Hepatocyte (in vitro differentiated cells): ENCODE measurements around the gene SOX3. TPM values are rescaled to one million over a fixed set of nuclear protein-coding genes. Genes with fewer than 3 reads are reported as not detected.

ENCODE experiments used
- DNase-seq: peaks from one replicate; pipeline ENCODE4 v3.0.0-alpha.2; 2016; ENCODE audit warnings: low spot score
- H2AFZ ChIP-seq: fragments of 200-600 bp; sonication (generic); 2 replicates; pipeline ENCODE4 v1.6.0; 2016; ENCODE audit warnings: antibody characterized with exemption, mild to moderate bottlenecking
- H3K27ac ChIP-seq: fragments of 200-600 bp; sonication (generic); 2 replicates; pipeline ENCODE4 v1.5.1; 2016; ENCODE audit warnings: mild to moderate bottlenecking
- H3K27me3 ChIP-seq: fragments of 200-600 bp; sonication (generic); 2 replicates; pipeline ENCODE4 v1.6.1; 2016
- H3K36me3 ChIP-seq: fragments of 200-600 bp; sonication (generic); replicated peaks from 2 replicates; pipeline ENCODE4 v1.5.1; 2016; ENCODE audit warnings: low read depth; ENCODE audit not compliant: insufficient read depth
- H3K4me1 ChIP-seq: fragments of 200-600 bp; sonication (generic); 2 replicates; pipeline ENCODE4 v1.5.1; 2016; ENCODE audit warnings: mild to moderate bottlenecking, moderate library complexity; ENCODE audit not compliant: insufficient read depth
- H3K4me2 ChIP-seq: fragments of 200-600 bp; sonication (generic); 2 replicates; pipeline ENCODE4 v1.6.0; 2016
- H3K4me3 ChIP-seq: fragments of 200-600 bp; sonication (generic); 2 replicates; pipeline ENCODE4 v1.5.1; 2016; ENCODE audit warnings: mild to moderate bottlenecking
- H3K79me2 ChIP-seq: fragments of 200-600 bp; sonication (generic); 2 replicates; pipeline ENCODE4 v1.6.0; 2017; ENCODE audit warnings: mild to moderate bottlenecking
- H3K9me2 ChIP-seq: fragments of 200-600 bp; sonication (generic); replicated peaks from 2 replicates; pipeline ENCODE4 v1.6.0; 2017; ENCODE audit warnings: mild to moderate bottlenecking; ENCODE audit not compliant: insufficient read depth
- H3K9me3 ChIP-seq: fragments of 200-600 bp; sonication (generic); 2 replicates; pipeline ENCODE4 v1.5.1; 2016; ENCODE audit warnings: low read depth, mild to moderate bottlenecking
- H4K20me1 ChIP-seq: fragments of 200-600 bp; sonication (generic); 2 replicates; pipeline ENCODE4 v1.6.0; 2016; ENCODE audit warnings: mild to moderate bottlenecking; ENCODE audit not compliant: insufficient read depth, poor library complexity, severe bottlenecking
- CTCF ChIP-seq: fragments of 200-600 bp; sonication (generic); IDR thresholded peaks from 2 replicates; pipeline ENCODE4 v1.5.1; 2016; ENCODE audit warnings: antibody characterized with exemption, mild to moderate bottlenecking; ENCODE audit not compliant: poor library complexity
- EZH2 ChIP-seq: fragments of 200-600 bp; sonication (generic); IDR thresholded peaks from 2 replicates; pipeline ENCODE4 v1.6.1; 2016; ENCODE audit warnings: antibody characterized with exemption, mild to moderate bottlenecking, borderline replicate concordance
- EZH2phosphoT487 ChIP-seq: fragments of 200-600 bp; sonication (generic); IDR thresholded peaks from one replicate; pipeline ENCODE4 v1.6.1; 2018; ENCODE audit warnings: antibody characterized with exemption, mild to moderate bottlenecking, low read depth, moderate library complexity; ENCODE audit not compliant: unreplicated experiment, severe bottlenecking
- WGBS: methylation state at CpG from one replicate; pipeline ENCODE4 v1.1.6; 2016; ENCODE audit warnings: low lambda C conversion rate; ENCODE audit errors: missing lambda C conversion rate; 5-methylcytosine and 5-hydroxymethylcytosine counted together
- polyA plus RNA-seq: library from polyadenylated mRNA; unstranded; fragments of >200 nt; fragmentation: Nextera tagmentation; extraction: Ambion mirVana; gene quantifications from 2 replicates; pipeline ENCODE4 v1.2.1, GENCODE V29; 2016
- total RNA-seq: library from RNA; depleted of rRNA; stranded (reverse); fragments of >200 nt; gene quantifications from 2 replicates; pipeline ENCODE4 v1.2.3, GENCODE V29; 2014

The SOX3 gene
- total and polyA plus RNA-seq, 2 experiments from 2014 or later = not detected

- Histone ChIP-seq H3K27me3 (peaks cover 86% of the 10 kb centered on the region), H3K4me1 (no peaks in the 10 kb centered on the region), H3K9me3 (no peaks in the 10 kb centered on the region), H3K4me3 (no peak overlapping the region), H3K27ac (no peak overlapping the region), H3K9me2 (no peaks in the 10 kb centered on the region), H4K20me1 (no peaks in the 10 kb centered on the region), H3K79me2 (no peaks in the 10 kb centered on the region), H3K4me2 (no peak overlapping the region), H2AFZ (no peak overlapping the region), H3K36me3 (no peaks in the 10 kb centered on the region)
- 51% methylated on average over 12 of the region's 12 CpGs for WGBS
- TF ChIP-seq EZH2 = no peak
- no peak for TF ChIP-seq EZH2phosphoT487
- TF ChIP-seq CTCF = no peak
- no peak for DNase-seq
These were observed 5.4 kb upstream of the SOX3 start for GRCh38 chrX:140510306-140510676.

GRCh38 chrX:140509468-140510305 is 4.8 kb upstream of the SOX3 start:
- Histone ChIP-seq H3K9me2 (no peaks in the 10 kb centered on the region), H3K27me3 (peaks cover 92% of the 10 kb centered on the region)

GRCh38 chrX:140508958-140509357 is 4.1 kb upstream of the SOX3 start:
- Histone ChIP-seq H3K4me3 (no peak overlapping the region), H3K27me3 (peaks cover 97% of the 10 kb centered on the region), H3K9me2 (no peaks in the 10 kb centered on the region), H4K20me1 (no peaks in the 10 kb centered on the region), H3K4me2 (no peak overlapping the region), H3K36me3 (no peaks in the 10 kb centered on the region), H3K27ac (no peak overlapping the region), H3K9me3 (no peaks in the 10 kb centered on the region), H3K79me2 (no peaks in the 10 kb centered on the region), H2AFZ (no peak overlapping the region), H3K4me1 (no peaks in the 10 kb centered on the region)
- 64% methylated on average over 8 of the region's 16 CpGs for WGBS
- DNase-seq = no peak
- no peak for TF ChIP-seq EZH2phosphoT487
- TF ChIP-seq CTCF = no peak
- TF ChIP-seq EZH2 = no peak

More at GRCh38 chrX:140509468-140510305, 4.8 kb upstream of the SOX3 start:
- H4K20me1 ChIP-seq = no peaks in the 10 kb centered on the region
- H3K4me2 ChIP-seq = no peak overlapping the region
- 48% methylated on average over 29 of the region's 30 CpGs for WGBS
- no peak for TF ChIP-seq CTCF
- TF ChIP-seq EZH2 = peak; percentile 61
- no peak for TF ChIP-seq EZH2phosphoT487
- no peak overlapping the region for H2AFZ ChIP-seq
- H3K79me2 ChIP-seq = no peaks in the 10 kb centered on the region
- no peaks in the 10 kb centered on the region for H3K36me3 ChIP-seq
- H3K27ac ChIP-seq = no peak overlapping the region
- no peak overlapping the region for H3K4me3 ChIP-seq
- DNase-seq = no peak
- no peaks in the 10 kb centered on the region for H3K4me1 ChIP-seq
- H3K9me3 ChIP-seq = no peaks in the 10 kb centered on the region
